ENCODE data around the gene RGS11.
"Not testable (repeated sequence)": the region's sequence is repeated elsewhere in the genome, so short reads cannot be mapped to it uniquely, and the experiment has no call there.

The RGS11 gene

DNA sequence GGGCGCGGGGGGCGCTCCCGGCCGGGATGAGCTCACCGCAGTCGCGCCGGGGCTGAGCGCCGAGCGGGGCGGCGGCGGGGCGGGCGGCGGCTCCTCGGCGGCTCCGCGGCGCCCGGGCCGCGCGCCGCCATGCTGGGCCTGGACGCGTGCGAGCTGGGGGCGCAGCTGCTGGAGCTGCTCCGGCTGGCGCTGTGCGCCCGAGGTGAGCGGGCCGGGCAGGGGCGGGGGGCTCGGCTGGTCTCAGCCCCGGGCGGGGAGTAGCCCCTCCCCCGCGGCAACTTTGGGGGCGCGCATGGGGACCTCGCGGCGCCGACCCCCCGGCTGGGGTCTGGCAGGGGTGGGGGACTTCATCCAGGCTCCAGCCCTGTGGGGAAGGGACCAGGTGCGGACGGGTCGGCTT lies 4.8 kb upstream of the RGS11 start, which contains the start of gene ARHGDIG:
Gene ARHGDIG, plus strand, starts transcription at position 40 of the 400 bp plus-strand sequence. Its CDS starts 90 bp downstream, at position 130.
- no peak for DNase-seq (ENCODE audit: low read depth in 2 of 2)

DNA sequence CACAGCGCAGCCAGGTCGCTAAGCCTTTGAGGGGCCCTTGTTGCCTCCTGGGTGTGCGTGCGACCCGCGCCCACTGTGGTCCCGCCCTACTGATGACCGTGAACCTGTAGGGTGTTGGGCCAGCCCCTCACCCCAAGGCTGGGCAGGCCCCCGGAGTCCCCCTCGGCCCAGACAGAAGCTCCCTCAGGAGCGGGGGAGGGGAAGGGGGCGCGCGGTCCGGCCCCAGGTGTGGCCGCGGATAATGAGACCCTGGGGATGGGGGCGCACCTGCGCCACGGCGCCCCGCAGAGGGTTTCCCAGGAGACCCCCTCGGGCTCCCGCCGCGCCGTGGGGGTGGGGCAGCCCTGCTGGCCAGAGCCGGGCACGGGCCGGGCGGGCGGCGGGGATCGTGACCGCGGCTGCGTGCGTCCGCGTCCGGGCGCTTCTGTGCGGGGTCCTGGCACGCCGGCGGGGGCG lies 4.3 kb upstream of the RGS11 start:
- DNase-seq (ENCODE audit: low read depth in 2 of 2) = no peak

DNA sequence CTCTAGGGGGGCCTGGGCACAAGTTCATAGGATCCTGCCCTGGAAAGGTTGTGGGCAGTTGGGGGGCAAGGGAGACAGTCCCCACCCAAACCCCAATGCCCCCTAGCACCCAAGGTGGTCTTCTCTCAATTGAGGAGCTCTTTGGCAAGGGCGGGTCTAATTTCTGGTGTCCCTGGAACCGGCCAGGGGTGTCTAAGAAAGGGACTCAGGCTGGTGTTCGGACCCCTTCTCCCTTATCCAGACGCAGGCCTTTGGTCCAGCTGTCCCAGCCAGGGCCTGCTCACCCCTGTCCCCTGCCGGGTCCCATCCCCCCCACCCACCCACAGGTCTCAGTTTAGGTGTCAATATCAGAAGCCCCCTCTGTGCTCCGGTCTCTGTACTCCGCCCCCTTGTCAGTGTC lies 3.8 kb upstream of the RGS11 start:
- DNase-seq (ENCODE audit: low read depth in 2 of 2) = no peak

DNA sequence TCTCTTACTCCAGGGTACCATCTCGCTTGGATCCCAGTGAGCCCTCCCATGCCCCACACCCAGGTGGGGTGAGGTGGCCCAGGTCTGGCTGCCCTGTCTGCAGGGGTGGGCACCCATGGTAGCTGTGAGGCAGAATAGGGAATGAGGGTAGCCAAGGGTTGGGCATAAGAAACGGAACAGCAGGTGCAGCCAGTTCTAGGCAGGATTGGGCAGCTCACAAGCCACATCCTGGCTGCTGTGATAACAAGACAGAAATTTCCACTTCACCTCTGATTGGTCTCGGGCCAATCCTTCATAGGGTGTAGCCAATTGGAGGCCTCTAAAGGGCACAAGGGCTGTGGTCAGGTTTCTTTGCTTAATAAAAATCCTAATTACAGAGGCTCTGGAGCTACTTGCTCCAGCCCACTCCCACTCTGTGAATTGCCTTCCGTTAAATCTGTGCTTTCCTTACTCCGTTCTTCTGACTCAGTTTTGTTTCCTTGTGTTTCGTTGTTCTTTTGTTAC lies 3.2 kb upstream of the RGS11 start:
- DNase-seq (ENCODE audit: low read depth in 2 of 2) = no peak

DNA sequence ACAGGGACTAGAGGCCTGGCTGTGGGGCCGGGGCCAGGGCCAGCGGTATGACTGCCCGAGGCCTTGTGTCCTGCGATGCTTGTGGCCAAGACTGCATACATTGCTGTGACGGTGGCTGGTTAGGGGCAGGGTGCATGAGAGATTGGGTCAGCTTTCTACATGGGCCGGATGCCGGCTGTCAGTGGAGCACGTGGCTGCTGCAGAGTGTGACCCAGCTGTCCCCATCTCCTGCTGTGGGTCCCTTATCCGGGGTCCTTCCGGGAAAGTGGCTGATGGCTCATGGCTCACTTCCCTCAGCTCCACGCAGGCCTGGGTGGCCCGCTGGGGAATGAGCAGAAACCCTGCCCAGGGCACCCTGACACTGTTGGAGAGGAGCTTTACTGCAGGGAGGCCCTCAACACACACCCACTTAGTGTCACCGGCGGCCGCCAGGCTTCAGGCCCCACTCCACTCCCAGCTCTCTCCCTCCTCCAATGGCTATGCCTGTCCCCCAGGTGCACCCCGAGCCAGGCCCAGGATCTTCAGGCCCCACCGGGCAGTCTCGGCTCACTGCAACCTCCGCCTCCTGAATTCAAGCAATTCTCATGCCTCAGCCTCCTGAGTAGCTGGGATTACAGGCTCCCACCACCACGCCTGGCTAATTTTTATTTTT lies 808 bp upstream of the RGS11 start:
- no peak for DNase-seq (ENCODE audit: low read depth in 2 of 2)

DNA sequence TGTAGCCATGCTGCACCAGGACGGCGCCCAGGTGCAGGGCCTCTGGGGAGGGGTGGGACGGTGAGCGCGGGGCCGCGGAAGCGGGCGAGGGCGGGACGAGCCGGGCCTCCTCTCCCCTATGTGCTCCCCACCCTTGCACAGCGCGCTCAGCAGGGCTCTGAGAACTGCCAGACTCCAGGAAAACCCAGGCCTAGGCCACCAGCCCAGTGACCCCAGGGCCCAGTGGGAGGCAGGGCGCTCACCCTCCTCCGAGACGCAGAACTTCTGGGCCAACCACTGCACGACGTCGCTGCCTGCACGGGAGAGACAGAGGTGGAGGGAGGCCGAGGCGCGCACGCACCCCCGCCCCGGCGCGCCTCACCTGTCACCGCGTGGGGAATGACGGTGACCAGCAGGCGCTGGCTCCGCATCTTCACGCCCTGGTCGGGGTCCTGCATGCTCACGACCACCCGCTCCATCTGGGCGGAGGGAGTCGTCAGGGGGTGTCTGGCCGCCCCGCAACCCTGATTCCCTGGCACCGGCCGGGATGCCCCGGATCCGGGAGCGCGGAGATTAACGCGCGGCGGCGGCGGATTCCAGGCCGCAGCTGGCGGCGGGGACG lies 603 bp downstream of the RGS11 start:
- no peak for DNase-seq (ENCODE audit: low read depth in 2 of 2)

DNA sequence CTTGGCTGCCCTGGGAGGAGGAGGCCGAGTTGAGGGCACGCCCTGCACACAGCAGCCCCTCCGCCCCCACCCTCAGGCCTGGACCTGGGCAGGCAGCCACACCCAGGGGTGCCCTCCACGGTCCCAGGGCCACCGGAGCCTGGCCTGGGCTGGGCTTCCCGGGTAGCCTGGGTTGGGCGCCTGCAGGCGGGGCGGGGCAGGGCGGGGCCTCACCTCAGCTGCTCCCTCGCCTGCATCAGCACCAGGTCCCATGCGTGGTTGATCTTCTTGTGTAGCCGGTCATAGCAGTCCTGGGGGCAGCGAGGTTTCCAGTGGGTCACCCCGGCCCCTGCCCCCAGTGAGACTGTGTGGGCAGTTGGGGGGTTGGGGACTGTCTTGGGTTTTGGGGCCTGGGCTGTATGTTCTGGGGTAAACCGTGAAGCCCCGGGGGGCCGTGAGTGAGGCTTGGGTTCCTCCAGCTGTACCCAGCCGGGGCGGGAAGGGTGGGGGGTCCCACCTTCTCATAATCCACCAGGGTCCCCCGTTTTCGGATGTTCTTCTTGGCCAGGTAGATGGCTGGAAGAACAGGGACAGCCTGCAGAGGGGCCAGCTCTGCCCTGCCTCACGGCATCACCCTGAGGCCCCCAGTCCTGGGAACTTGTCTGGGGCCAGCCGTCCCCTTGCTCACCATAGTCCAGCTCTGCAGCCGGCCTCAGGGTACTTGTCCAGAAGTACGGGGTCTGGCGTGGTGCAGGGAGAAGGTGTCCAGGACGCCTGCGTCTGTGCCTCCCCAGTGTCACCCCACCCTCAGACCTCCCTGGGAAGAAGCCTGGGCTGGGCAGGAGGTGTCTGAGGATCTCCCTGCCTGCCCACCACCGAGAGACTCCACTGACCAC lies 2.0 kb downstream of the RGS11 start:
- no peak for DNase-seq (ENCODE audit: low read depth in 2 of 2)

DNA sequence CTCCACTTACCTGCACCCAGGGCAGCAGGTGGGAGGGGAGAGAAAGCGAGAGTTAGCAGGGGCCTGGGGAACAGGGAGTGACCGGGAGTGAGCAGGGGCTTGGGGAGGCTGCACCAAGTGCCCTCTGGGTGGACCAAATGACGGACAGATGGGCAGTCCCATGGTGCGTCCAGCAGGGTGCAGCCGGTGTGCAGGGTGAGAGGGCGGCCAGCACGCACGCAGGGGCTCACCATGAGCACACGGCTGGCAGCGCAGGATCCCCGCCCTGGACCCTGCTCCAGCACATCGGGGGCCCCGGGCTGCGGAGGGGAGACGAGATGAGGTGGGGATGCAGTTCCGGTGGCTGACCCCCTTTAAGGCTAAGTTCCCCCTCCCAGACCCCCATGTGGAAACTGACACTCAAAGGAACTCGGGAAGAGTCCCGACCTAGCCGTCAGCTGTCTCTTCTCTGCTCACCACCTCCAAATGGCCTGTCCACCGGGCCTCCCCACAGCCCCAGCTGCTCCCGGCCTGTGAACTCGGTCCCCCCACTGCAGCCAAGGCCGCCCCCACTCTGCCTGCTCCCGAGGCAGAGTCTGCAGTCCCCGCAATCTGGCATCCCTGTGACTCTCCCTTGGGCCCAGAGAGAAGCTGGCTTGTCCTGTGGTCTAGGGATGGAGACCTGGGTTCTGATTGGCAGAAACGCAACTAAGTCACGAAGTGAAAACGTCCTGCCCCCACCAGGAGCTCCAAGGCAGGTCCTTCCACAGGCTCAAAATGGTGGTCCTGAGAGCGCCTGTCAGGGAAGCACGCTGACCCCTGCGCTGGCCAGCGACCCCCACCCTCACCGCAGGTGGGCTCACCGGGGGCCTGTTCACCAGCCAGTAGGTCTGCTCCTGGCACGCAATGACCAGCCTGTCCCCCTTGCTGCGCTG lies 2.9 kb downstream of the RGS11 start:
- DNase-seq (ENCODE audit: low read depth in 2 of 2) = no peak

DNA sequence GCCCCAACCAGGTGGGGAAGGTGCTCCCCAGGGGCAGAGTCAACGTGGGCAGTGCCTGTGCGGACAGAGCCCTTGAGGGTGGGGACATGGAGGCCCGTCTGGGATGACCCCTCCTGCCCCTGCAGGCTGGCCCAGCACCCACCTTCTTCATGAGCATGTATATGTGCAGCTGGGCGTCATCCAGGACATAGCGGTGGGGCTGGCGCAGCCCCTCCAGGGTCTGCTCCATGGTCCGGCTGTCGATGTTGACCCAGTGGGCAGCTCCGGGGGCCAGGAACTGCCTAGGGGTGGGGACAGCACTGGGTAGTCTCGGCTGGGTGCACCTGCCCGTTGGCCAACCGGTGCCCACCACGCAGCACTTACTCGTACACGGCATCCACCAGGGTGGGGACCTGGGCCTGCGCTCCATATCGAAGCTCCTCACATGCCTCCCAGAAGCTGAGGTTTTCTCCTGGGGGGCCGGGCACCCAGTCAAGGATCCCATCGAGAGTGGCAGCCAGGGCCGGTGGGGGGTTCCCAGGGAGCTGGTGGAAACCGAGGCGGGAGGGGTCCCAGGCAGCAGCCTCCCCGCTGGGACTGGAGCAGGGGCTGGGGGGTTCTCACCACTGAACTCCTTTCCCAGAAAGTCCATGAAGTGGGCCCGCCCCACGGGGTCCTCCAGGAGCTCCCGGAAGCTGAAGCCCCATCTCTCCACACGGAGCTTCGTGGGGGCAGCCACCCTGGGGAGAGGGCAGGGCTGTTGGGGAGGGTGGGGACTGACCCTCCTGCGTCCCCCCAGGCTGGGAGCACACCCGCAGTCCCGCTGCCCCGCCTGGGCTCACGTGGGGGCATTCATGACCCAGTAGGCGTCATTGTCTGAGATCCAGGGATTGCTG lies 5.1 kb downstream of the RGS11 start:
- DNase-seq (ENCODE audit: low read depth in 2 of 2) = no peak

DNA sequence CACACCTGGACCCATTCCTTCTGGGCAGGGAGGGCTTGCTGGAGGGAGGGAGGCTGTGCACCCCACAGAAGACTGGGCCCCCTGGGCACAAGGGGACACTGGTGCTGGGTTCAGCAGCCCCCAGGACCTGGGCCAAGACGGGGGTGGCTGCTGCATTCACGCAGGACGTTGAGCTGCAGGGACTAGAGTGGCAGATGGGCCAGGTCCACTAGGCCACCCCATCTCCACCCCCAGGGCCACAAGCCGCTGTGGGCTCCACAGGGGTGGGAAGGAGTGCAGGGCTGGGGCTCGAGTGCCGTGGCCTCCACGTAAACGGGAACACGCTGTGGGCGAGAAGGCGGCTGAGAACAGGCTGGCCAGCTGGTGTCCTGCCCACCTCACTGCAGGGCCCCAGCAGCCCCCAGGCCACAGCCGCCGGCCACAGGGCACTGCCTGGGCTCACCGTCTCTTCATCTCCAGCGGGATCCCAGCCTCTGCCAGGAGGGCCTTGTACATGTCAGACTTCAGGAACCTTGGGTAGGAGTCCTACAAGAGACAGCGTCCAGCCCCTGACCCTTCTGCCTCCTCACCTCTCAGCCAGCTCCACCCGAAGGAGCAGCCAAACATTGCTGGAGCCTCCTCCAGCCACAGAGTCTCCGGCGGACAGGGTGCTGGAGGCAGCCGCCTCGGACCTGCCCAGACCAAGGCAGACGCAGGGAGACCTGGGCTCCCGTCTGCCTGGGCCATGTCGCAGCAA lies 6.5 kb downstream of the RGS11 start:
- no peak for DNase-seq (ENCODE audit: low read depth in 2 of 2)

DNA sequence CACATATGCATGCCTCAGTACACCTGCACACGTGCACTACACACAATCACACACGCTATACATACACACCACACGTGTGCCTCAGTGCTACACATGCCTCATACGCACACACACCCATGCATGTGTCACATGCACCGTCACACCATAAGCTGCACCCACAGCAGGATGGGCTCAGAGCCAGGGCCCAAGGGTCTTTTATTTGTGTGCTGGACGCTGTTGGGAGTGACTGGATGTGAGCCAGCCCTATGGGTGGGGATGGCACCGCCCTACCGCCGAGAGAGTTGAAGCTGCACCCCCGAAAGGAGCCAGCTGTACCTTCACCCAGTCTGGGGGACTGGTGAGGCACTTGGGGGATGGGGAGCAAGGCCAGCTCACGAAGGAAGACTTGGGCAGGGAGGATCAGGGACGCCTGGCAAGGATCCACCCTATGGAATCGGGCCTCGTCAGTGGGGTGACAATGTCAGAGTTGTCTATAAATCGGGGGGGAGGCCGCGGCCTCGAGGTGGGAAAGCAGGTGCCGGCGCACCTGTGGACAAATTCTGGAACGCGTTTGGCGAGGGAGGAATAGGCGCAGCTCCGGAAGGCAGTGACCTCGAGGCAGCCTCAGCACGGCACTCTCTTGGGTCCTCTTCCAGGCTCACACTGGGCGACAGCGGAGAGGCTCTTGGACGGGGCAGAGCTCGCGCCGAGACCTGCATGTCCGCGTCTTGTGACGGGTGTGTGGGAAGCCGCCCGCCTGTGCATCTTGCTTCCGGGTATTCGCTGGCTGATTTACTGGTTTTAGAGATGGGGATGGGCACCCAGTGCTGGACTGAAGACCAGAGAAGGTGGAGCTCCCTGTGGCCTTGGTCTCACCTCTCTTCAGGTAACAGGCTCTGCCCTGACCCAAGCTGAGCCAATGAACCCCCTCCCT lies 7.3 kb downstream of the RGS11 start:
- no peak for DNase-seq (ENCODE audit: low read depth in 2 of 2)

DNA sequence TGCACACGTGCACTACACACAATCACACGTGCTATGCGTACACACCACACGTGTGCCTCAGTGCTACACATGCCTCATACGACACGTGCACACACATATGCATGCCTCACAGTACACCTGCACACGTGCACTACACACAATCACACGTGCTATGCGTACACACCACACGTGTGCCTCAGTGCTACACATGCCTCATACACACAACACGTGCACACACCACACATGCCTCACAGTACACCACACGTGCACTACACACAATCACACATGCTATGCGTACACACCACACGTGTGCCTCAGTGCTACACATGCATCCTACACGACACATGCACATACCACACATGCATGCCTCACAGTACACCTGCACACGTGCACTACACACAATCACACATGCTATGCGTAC lies 8.2 kb downstream of the RGS11 start:
- DNase-seq (ENCODE audit: low read depth in 2 of 2) = not testable (repeated sequence)

DNA sequence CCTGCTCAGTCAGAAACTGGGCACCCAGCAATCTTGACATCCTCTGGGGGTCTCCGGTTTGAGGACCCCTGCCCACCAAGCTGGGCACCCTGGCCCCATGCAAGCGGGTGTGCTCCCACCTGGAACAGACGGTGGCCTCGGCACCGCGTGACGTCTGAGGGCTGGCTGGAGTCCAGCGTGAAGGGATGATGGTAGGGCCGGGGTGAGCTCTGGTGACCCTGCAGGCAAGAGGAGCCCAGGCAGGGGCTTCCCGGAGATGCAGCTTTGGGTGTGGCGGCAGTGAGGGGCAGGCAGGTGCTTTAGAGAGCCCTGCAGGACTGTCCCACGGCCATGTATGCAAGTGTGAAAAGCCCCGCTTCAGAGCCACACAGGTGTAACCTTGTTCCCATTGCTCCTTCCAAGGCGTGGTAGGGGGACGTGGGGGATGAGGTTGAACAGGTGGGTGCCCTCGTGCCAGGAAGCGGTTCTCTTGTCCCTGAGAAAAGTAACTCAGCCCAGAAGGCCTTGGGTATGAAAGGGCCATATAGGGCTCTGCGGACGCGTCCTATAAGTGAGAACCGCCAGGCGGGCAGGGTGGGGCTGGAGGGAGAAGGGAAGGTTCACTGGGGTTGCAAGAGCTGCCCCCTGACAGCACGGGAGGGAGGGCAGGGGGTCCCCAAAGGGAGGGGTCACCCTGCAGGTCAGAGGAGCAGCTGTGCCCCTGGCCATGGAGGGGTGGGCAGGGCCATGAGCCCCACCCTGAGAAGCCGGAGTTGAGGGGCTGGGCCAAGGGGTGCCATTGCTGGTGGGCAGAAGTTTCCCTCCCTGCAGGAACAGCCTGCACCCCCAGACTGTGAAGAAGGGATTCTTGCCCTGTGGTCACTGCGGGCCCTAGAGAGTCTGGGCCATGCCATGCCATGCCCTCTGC lies 9.2 kb downstream of the RGS11 start:
- DNase-seq (ENCODE audit: low read depth in 2 of 2) = no peak

DNA sequence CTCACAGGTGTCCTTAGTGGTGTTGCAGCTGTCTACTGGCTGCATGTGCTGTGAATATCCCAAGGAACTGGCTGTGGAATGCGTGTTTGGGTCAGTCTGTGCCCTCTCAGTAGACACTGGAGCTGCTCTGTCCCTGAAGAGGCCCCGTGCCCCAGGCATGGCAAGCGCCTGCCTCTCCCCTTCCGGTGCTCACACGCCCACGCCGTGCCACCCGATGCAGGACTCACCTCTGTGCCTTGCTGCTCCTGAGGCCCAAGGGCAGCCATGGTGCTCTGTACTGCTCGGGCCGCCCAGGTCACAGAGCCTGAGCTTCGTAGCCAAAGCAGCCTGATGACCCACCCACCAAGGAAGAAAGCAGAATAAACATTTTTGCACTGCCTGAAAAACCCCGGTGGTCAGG lies 10.0 kb downstream of the RGS11 start:
- DNase-seq (ENCODE audit: low read depth in 2 of 2) = no peak

DNA sequence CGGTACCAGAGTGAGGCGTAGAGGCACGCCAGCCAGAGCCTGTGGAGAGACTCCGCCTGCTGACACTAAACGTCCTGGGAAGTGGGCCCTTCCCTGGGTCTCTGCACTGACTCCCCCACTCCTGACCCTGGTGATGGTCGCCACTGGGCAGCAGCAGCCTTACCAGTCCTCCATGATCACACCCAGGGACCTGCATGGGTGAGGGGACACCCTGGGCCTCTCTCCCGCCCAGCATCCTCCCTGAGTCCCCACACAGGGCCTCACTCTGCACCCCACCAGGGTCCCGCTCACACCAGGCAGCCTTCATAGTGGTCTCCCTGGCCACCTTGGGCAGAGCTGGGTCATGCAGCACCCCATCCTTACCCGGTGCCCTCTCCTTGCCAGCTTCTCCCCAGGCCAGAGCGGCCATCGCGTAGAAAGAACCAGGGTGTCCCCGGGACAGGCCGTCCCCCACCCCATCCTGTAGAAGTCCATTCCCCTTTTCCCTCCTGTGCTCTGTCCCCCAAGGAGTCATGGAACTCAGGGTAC lies 10.7 kb downstream of the RGS11 start:
- no peak for DNase-seq (ENCODE audit: low read depth in 2 of 2)

DNA sequence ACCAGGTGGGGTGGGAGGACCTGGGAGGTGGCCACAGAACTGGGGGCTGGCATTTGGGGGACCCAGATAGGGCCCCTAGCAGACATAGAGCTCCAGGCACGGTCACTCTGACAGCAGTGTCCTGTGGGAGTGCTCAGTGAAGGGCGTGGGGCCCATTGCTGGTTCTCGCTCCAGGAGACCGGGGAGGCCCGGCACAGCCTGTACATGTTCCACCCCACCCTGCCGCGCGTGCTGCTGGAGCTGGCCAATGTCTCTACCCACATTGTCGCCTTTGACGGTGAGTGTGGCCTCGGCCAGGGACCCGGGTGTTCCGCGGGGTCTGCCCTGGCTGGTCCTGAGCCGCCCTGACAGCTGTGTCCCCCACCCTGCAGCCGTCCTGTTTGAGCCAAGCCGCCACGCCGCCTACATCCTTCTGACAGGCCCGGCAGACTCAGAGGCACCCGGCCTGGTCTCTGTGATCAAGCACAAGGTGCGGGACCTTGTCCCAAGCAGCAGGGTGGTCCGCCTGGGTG lies 11.2 kb downstream of the RGS11 start:
- no peak for DNase-seq (ENCODE audit: low read depth in 2 of 2)

DNA sequence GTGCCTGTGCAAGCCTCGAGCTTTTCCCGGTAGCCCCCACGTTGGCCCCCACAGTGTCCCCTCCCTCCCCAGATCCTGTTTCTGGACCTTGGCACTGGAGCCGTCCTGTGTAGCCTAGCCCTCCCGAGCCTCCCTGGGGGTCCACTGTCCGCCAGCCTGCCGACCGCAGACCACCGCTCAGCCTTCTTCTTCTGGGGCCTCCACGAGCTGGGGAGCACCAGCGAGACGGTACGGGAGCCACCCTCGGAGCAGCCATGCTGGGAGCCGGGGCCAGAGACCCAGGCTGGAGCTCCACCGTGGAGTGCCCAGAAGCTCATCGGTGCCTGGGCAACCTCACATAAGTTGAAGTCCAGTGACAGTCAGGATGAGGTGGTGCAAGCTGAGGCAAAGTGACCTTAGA lies 11.8 kb downstream of the RGS11 start:
- no peak for DNase-seq (ENCODE audit: low read depth in 2 of 2)

All from stimulated activated CD4-positive, alpha-beta T cell treated with anti-CD3 and anti-CD28 coated beads, Interleukin-1b, Interleukin-23, amount 100 ng/mL, for 4 hours (primary cell).